Endothelial cell of coronary artery (primary cell): ENCODE data around the gene BCAN. TPM values are rescaled to one million over a fixed set of nuclear protein-coding genes. Genes with fewer than 3 reads are reported as not detected.

ENCODE experiments used
- total RNA-seq: library from RNA; depleted of rRNA; stranded (reverse); fragments of >200 nt; gene quantifications from 2 replicates; pipeline ENCODE4 v1.2.3, GENCODE V29; 2014

The BCAN gene, protein sequence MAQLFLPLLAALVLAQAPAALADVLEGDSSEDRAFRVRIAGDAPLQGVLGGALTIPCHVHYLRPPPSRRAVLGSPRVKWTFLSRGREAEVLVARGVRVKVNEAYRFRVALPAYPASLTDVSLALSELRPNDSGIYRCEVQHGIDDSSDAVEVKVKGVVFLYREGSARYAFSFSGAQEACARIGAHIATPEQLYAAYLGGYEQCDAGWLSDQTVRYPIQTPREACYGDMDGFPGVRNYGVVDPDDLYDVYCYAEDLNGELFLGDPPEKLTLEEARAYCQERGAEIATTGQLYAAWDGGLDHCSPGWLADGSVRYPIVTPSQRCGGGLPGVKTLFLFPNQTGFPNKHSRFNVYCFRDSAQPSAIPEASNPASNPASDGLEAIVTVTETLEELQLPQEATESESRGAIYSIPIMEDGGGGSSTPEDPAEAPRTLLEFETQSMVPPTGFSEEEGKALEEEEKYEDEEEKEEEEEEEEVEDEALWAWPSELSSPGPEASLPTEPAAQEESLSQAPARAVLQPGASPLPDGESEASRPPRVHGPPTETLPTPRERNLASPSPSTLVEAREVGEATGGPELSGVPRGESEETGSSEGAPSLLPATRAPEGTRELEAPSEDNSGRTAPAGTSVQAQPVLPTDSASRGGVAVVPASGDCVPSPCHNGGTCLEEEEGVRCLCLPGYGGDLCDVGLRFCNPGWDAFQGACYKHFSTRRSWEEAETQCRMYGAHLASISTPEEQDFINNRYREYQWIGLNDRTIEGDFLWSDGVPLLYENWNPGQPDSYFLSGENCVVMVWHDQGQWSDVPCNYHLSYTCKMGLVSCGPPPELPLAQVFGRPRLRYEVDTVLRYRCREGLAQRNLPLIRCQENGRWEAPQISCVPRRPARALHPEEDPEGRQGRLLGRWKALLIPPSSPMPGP
- total RNA-seq = not detected in 2 replicates

DNA sequence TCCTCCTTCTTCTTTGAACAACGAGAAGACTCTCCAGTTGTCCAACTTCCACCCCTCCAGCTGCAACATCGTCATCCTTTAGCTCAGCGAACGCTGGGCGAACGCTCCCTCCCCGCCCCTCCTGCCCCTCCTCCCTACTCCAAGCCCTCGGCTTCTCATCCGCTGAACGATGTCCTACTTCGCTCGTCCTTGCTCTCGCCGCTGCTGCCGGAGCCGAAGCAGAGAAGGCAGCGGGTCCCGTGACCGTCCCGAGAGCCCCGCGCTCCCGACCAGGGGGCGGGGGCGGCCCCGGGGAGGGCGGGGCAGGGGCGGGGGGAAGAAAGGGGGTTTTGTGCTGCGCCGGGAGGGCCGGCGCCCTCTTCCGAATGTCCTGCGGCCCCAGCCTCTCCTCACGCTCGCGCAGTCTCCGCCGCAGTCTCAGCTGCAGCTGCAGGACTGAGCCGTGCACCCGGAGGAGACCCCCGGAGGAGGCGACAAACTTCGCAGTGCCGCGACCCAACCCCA is at the start of gene BCAN:
TSS of gene BCAN (plus strand) at position 357 of the 504 bp plus-strand sequence. CDS start 3,938 bp downstream, outside the sequence.

DNA sequence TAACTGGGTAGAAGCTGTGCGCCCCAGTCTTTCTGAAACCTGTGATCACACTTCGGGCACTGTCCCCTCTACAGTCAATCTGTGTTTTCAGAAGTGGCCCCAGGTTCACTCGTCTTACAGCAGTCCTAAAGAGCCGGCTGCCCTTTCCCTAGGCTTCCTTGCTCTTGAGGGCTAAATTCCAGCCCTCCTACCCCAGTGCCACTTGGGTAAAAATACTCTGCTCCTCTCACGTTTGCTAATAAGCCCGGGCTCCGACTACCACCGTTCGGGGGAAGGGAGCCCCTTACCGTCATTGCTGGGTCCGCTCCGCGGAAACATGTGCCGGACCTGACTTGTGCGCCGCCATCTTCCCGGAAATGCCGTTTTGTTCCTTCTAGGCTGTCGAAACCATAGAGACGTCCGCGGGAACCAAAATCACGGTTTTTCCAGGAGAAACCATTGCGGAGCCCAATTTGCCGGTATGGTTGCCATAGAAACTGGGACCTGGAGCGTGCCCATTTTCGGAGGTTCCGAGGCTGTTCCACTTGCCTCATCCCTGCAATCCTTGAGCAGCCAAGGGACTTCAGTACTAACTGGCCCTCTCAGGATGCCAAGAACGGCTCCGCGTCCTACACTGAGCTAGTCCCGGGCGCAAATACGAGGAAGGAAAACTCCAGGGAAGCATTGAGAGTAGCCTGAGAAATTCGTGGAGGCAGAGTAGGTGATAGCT is 40.6 kb upstream of the BCAN start, which contains the start of gene GPATCH4:
TSS of gene GPATCH4 (minus strand) at position 358 of the 709 bp plus-strand sequence.

DNA sequence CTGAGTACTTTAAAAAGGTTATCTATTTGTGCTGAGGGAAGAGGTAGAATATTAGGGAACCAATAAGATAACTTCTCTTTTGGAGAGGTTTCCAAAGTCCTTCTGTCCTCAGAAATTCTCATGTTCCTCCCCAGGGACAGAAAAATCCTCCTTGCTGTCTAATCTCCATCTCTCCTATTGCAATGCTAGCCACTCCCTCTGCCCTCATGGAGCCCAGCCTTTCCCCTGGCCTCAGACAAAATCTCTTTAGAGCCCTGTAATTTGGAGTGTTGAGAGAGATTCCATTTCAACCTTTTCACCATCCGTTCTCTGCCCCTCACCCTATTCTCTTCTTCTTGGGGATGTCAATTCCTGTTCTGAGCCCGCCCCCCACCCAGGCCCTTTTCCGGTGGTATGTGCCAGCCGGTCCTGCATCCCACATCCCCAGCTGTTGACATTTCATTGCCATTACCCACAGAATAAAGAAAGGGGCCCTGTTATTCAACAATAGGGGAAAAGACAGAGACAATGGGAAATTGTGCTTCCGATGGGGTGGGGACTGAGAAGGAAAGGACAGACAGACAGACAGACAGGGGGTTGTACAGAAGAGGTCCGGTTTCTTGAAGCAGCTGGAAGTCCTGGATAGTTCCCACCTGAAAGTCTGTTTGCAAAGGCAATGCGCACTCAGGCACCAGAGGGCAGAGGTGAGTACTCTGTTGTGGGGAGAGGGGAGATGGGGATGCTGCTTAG is 22.9 kb upstream of the BCAN start, which contains the start of gene HAPLN2:
TSS of gene HAPLN2 (plus strand) at position 563 of the 729 bp plus-strand sequence. CDS start 4,076 bp downstream, outside the sequence.

DNA sequence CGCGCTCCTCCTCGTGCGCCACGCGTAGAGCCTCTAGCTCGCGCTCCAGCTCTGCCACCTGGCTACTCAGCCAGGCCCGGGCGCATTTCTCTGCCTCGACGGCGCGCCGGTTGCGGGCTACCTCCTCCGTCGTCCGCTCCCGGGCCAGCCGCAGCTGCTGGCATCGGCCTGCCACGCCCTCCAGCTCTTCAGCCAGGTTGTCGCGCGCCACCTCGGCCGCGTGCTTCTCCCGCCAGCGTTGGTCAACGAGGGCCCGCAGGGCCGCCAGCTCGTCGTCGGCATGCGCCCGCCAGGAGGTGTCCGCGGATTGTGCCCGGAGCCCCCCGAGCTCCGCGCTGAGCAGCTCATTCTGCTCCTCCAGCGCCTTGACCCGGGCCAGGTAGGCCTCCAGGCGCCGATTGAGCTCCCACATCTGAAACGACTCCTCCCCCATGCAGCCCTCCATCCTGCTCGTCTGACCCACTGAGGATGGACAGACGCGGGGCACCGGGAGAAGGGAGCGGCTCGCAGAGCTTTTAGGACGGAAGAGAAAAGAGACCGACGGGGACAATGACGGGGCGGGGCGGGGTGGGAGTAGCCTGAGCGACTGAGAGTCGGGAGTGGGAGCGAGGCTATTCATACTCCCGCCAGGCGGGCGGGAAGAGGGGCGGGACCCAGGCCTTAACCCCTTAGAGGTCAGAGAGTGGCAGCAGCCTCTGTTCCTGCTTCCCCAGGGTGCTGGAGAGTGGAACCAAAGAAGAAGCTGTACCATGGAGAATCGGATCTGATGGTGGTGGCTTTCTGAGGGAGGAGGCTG is 35.1 kb downstream of the BCAN start, which contains the start of gene NES:
TSS of gene NES (minus strand) at position 588 of the 796 bp plus-strand sequence. CDS start at position 445, 143 bp downstream.

DNA sequence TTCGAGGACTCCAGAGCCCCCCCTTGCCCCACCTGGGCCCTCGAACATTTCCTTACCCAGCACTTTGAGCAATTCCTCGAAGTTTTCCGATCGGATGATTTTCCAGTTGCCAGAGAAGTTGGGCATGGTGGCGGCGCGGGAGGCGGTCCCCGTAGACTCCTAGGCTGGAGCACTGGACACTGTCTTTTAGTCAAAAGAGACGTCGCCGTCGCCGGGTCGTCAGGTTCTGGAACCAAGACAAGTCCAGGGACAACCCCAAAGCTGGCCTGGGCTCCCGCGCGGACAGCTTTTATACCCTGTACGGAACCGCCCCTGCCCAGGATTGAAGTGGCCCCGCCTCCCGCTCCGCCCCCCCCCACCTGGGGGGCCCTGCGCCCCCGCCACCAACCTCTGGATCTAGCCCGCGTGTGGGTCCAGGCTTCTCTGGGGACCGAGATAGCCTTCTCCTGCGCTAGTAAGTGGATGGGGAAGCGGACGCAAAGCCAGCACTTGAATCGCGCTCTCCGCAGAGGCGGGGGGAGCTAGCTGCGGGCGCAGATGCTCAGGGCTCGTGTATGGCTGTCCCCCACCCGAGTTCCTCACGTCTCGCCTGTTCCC is 63.5 kb downstream of the BCAN start, which contains the start of gene CRABP2:
TSS of gene CRABP2 (minus strand) at position 263 of the 597 bp plus-strand sequence. CDS start at position 126, 137 bp downstream.

Other genes starting within 250 kb of the BCAN start
- 4.2 and 6.7 TPM in 2 replicates for gene MEF2D, start 141.3 kb upstream of the BCAN start, total RNA-seq
- gene IQGAP3, start 69.6 kb upstream of the BCAN start, total RNA-seq = 8.9 and 16.7 TPM in 2 replicates
- gene TTC24, start 62.4 kb upstream of the BCAN start, total RNA-seq = not detected in 2 replicates
- gene NAXE, start 50.3 kb upstream of the BCAN start, total RNA-seq = 69.4 and 102 TPM in 2 replicates
- 19.8 and 22.2 TPM in 2 replicates for gene GPATCH4, start 40.6 kb upstream of the BCAN start, total RNA-seq
- not detected in 2 replicates for gene HAPLN2, start 22.7 kb upstream of the BCAN start, total RNA-seq
- 127 and 255 TPM in 2 replicates for gene NES, start 35.3 kb downstream of the BCAN start, total RNA-seq
- 0.09 TPM in 2 replicates for gene CRABP2, start 63.5 kb downstream of the BCAN start, total RNA-seq
- 5.8 and 9.7 TPM in 2 replicates for gene METTL25B, start 86.4 kb downstream of the BCAN start, total RNA-seq
- 8.2 and 8.6 TPM in 2 replicates for gene ISG20L2, start 86.6 kb downstream of the BCAN start, total RNA-seq
- gene MRPL24, start 99.0 kb downstream of the BCAN start, total RNA-seq = 60.2 and 62.1 TPM in 2 replicates
- gene HDGF, start 109.6 kb downstream of the BCAN start, total RNA-seq = 171 and 213 TPM in 2 replicates
- 12.5 and 14.5 TPM in 2 replicates for gene PRCC, start 125.4 kb downstream of the BCAN start, total RNA-seq
- gene SH2D2A, start 174.7 kb downstream of the BCAN start, total RNA-seq = 0.09 and 0.19 TPM in 2 replicates
- gene INSRR, start 217.0 kb downstream of the BCAN start, total RNA-seq = not detected in 2 replicates
- gene NTRK1, start 218.7 kb downstream of the BCAN start, total RNA-seq = not detected in 2 replicates